CD14-positive monocyte (primary cell): ENCODE data around the gene DCANP1. TPM values are rescaled to one million over a fixed set of nuclear protein-coding genes. Genes with fewer than 3 reads are reported as not detected.

Source experiments
- DNase-seq, 3 donors: peaks; one replicate each; pipeline ENCODE4 v3.0.0-alpha.2; 2011 to 2022
- H2AFZ ChIP-seq: 2 replicates; pipeline ENCODE4 v1.6.0; 2012; ENCODE audit warnings: mild to moderate bottlenecking, low read depth, low read length, inconsistent platforms; ENCODE audit not compliant: insufficient read depth, poor library complexity, severe bottlenecking
- H3K27ac ChIP-seq, 2 donors: 1 replicate in 1 of 2; 2 replicates in 1 of 2; pipeline ENCODE4 v1.5.1; 2012 to 2013; ENCODE audit warnings: low read length in 2 of 2, control low read depth in 1 of 2, inconsistent platforms in 1 of 2, low read depth in 1 of 2, mild to moderate bottlenecking in 1 of 2
- H3K27me3 ChIP-seq, 2 donors: one replicate each; pipeline versions ENCODE4 v1.6.0 to v1.6.1; 2011 to 2013; ENCODE audit warnings: low read length in 2 of 2; ENCODE audit not compliant: control insufficient read depth in 2 of 2, insufficient read depth in 2 of 2
- H3K36me3 ChIP-seq, 2 donors: replicated peaks in 1 of 2; 1 replicate in 1 of 2; 2 replicates in 1 of 2; pipeline versions ENCODE4 v1.5.1 to v1.6.1; 2012 to 2013; ENCODE audit warnings: low read length in 2 of 2, control low read depth in 1 of 2, inconsistent platforms in 1 of 2, mild to moderate bottlenecking in 1 of 2; ENCODE audit not compliant: insufficient read depth in 2 of 2, control insufficient read depth in 1 of 2
- H3K4me1 ChIP-seq, 2 donors: 1 replicate in 1 of 2; 2 replicates in 1 of 2; pipeline versions ENCODE4 v1.5.1 to v1.6.1; 2012 to 2013; ENCODE audit warnings: low read length in 2 of 2, control low read depth in 1 of 2, inconsistent platforms in 1 of 2, mild to moderate bottlenecking in 1 of 2, moderate library complexity in 1 of 2; ENCODE audit not compliant: insufficient read depth in 2 of 2, control insufficient read depth in 1 of 2
- H3K4me2 ChIP-seq: replicated peaks from 2 replicates; pipeline ENCODE3; 2012; ENCODE audit warnings: low read length, moderate library complexity, mild to moderate bottlenecking; ENCODE audit not compliant: poor library complexity, severe bottlenecking; ENCODE audit errors: extremely low read depth
- H3K4me3 ChIP-seq, 3 experiments: fragments of 200-600 bp in 1 of 3; sonication (generic) in 1 of 3; replicated peaks in 1 of 3; 1 replicate in 2 of 3; 2 replicates in 1 of 3; pipeline ENCODE4 v1.5.1; 2011 to 2013; ENCODE audit warnings: low read length in 3 of 3, mild to moderate bottlenecking in 3 of 3, control low read depth in 2 of 3, low read depth in 2 of 3, inconsistent platforms in 1 of 3, moderate library complexity in 1 of 3
- H3K79me2 ChIP-seq: 2 replicates; pipeline ENCODE4 v1.6.0; 2012; ENCODE audit warnings: mild to moderate bottlenecking, control low read depth, inconsistent platforms, low read length, moderate library complexity; ENCODE audit not compliant: insufficient read depth
- H3K9ac ChIP-seq: 2 replicates; pipeline ENCODE4 v1.6.0; 2017; ENCODE audit warnings: low read length, mild to moderate bottlenecking; ENCODE audit not compliant: insufficient read depth, poor library complexity, severe bottlenecking
- H3K9me3 ChIP-seq, 2 donors: replicated peaks in 1 of 2; 1 replicate in 1 of 2; 2 replicates in 1 of 2; pipeline versions ENCODE4 v1.5.1 to v1.6.1; 2012 to 2013; ENCODE audit warnings: low read length in 2 of 2, control low read depth in 1 of 2; ENCODE audit not compliant: control insufficient read depth in 1 of 2, insufficient read depth in 1 of 2
- H4K20me1 ChIP-seq: 2 replicates; pipeline ENCODE4 v1.6.0; 2012; ENCODE audit warnings: mild to moderate bottlenecking, low read length, control low read depth, moderate library complexity; ENCODE audit not compliant: insufficient read depth
- H3K27ac Mint-ChIP-seq, 7 donors: one replicate each; pipeline ENCODE4 v1.8.0; 2020; ENCODE audit warnings: mild to moderate bottlenecking in 7 of 7, mixed read lengths in 7 of 7, moderate library complexity in 6 of 7, inconsistent platforms in 2 of 7
- H3K27me3 Mint-ChIP-seq, 3 donors: one replicate each; pipeline ENCODE4 v1.8.0; 2021 to 2022; ENCODE audit warnings: low read depth in 3 of 3, mild to moderate bottlenecking in 3 of 3, mixed read lengths in 3 of 3, moderate library complexity in 3 of 3, inconsistent platforms in 1 of 3
- H3K36me3 Mint-ChIP-seq, 2 donors: one replicate each; pipeline ENCODE4 v1.8.0; 2020; ENCODE audit warnings: mixed read lengths in 2 of 2, inconsistent platforms in 1 of 2, mild to moderate bottlenecking in 1 of 2
- H3K4me1 Mint-ChIP-seq: one replicate; pipeline ENCODE4 v1.8.0; 2020; ENCODE audit warnings: mild to moderate bottlenecking, mixed read lengths
- H3K4me3 Mint-ChIP-seq, 2 donors: one replicate each; pipeline ENCODE4 v1.8.0; 2020; ENCODE audit warnings: mild to moderate bottlenecking in 2 of 2, mixed read lengths in 2 of 2, moderate library complexity in 1 of 2
- H3K9me3 Mint-ChIP-seq, 7 donors: one replicate each; pipeline ENCODE4 v1.8.0; 2020 to 2022; ENCODE audit warnings: mixed read lengths in 7 of 7, mild to moderate bottlenecking in 6 of 7, moderate library complexity in 6 of 7, inconsistent platforms in 2 of 7
- CTCF ChIP-seq: fragments of 200-600 bp; IDR thresholded peaks from one replicate; pipeline ENCODE4 v1.8.0; 2022; ENCODE audit warnings: antibody characterized with exemption, mild to moderate bottlenecking
- WGBS: methylation state at CpG from one replicate; pipeline ENCODE4 v1.1.5; 2013; ENCODE audit warnings: missing lambda C conversion rate; ENCODE audit not compliant: insufficient coverage; 5-methylcytosine and 5-hydroxymethylcytosine counted together
- intact Hi-C, 2 donors: fragments of 100-400 bp; cut with micrococcal nuclease; formaldehyde crosslinking; loops; one replicate each; pipeline versions ENCODE4 v1.15.0 to v1.15.1; 2023
- polyA plus RNA-seq, 3 donors: library from polyadenylated mRNA; depleted of rRNA in 1 of 3; unstranded in 2 of 3; stranded (reverse) in 1 of 3; fragments of 300-500 nt in 2 of 3; fragments of >200 nt in 1 of 3; fragmentation: Illumina TruSeq in 2 of 3; gene quantifications; 1 replicate in 2 of 3; 2 replicates in 1 of 3; pipeline ENCODE4 v1.2.3, GENCODE V29; 2012 to 2021

The DCANP1 gene
- polyA plus RNA-seq, 3 donors, result 0.14 to 0.85 (median 0.15) TPM

GRCh38 chr5:135461481-135462151 is 14.5 kb upstream of the DCANP1 start:
- H3K79me2 ChIP-seq, result no peaks in the 10 kb centered on the region
- H2AFZ ChIP-seq, result no peak overlapping the region
- H3K4me2 ChIP-seq, result no peak overlapping the region
- H3K9ac ChIP-seq, result no peak overlapping the region
- H3K27me3 ChIP-seq, result peaks cover 3 to 16% of the 10 kb centered on the region in 2 donors
- Mint-ChIP-seq H3K36me3 (no peaks in the 10 kb centered on the region), H3K9me3 (peaks cover 0 to 2% (median 0%) of the 10 kb centered on the region in 7 donors), H3K27me3 (peaks cover 15 to 37% (median 24%) of the 10 kb centered on the region in 3 donors), H3K4me3 (no peak overlapping the region), H3K4me1 (peaks cover 26% of the 10 kb centered on the region), H3K27ac (no peak overlapping the region)
- DNase-seq, result no peak
- 83% methylated on average over 2 of the region's 7 CpGs for WGBS
- H3K4me1 ChIP-seq, result peaks cover 24 to 28% of the 10 kb centered on the region in 2 donors
- TF ChIP-seq CTCF, result no peak
- intact Hi-C loops, result no loop called here
- H3K4me3 ChIP-seq, result no peak overlapping the region
- H4K20me1 ChIP-seq, result no peaks in the 10 kb centered on the region
- no peak overlapping the region for H3K27ac ChIP-seq
- no peaks in the 10 kb centered on the region for H3K9me3 ChIP-seq
- H3K36me3 ChIP-seq, result no peaks in the 10 kb centered on the region

- WGBS, result 71% methylated on average over 9 of the region's 11 CpGs
- no peak for TF ChIP-seq CTCF
- H4K20me1 ChIP-seq, result no peaks in the 10 kb centered on the region
- H3K36me3 ChIP-seq, result no peaks in the 10 kb centered on the region
- no peak overlapping the region for H3K4me2 ChIP-seq
- Mint-ChIP-seq H3K27me3 (peaks cover 8 to 26% (median 15%) of the 10 kb centered on the region in 3 donors), H3K4me3 (no peak overlapping the region), H3K4me1 (peaks cover 31% of the 10 kb centered on the region), H3K9me3 (no peaks in the 10 kb centered on the region), H3K36me3 (no peaks in the 10 kb centered on the region), H3K27ac (peak overlapping the region in 1 of 7 donors; percentile 65)
- no peak overlapping the region for H3K27ac ChIP-seq
- H3K4me1 ChIP-seq, result peaks cover 29 to 31% of the 10 kb centered on the region in 2 donors
- H3K79me2 ChIP-seq, result no peaks in the 10 kb centered on the region
- H2AFZ ChIP-seq, result no peak overlapping the region
- no peak for DNase-seq
- H3K9me3 ChIP-seq, result no peaks in the 10 kb centered on the region
- no peak overlapping the region for H3K4me3 ChIP-seq
- no peak overlapping the region for H3K9ac ChIP-seq
- peaks cover 0 to 12% of the 10 kb centered on the region in 2 donors for H3K27me3 ChIP-seq
- intact Hi-C loops, result no loop called here
Measured at GRCh38 chr5:135460246-135461033, 13.3 kb upstream of the DCANP1 start.
